GM21528 (cell line): ENCODE measurements around the gene SLX9.

ENCODE experiments used
- ATAC-seq: cut with Tn5 transposase; IDR thresholded peaks from one replicate; pipeline ENCODE4 v1.9.1; 2021; ENCODE audit warnings: mild to moderate bottlenecking, moderate library complexity; ENCODE audit not compliant: unreplicated experiment, low FRiP score

The SLX9 gene

GRCh38 chr21:44998621-44999427 is 59.0 kb downstream of the SLX9 start:
- no peak for ATAC-seq

- ATAC-seq, result no peak
These were observed 59.7 kb downstream of the SLX9 start for GRCh38 chr21:44999428-44999971.

GRCh38 chr21:44999972-45000636 is 60.3 kb downstream of the SLX9 start:
- no peak for ATAC-seq

- ATAC-seq, result no peak
These were observed 60.9 kb downstream of the SLX9 start for GRCh38 chr21:45000637-45001133.

- ATAC-seq, result no peak
These were observed 61.6 kb downstream of the SLX9 start for GRCh38 chr21:45001134-45002095.

GRCh38 chr21:45002381-45003204 is 62.8 kb downstream of the SLX9 start:
- ATAC-seq, result no peak

GRCh38 chr21:45003331-45004058 is 63.7 kb downstream of the SLX9 start:
- ATAC-seq, result no peak

- no peak for ATAC-seq
These were observed 64.2 kb downstream of the SLX9 start for GRCh38 chr21:45004059-45004422.

GRCh38 chr21:45004481-45005247 is 64.8 kb downstream of the SLX9 start:
- no peak for ATAC-seq

- ATAC-seq, result no peak
These were observed 66.8 kb downstream of the SLX9 start for GRCh38 chr21:45006536-45007095.

GRCh38 chr21:45009616-45010015 is 69.8 kb downstream of the SLX9 start:
- ATAC-seq, result no peak

GRCh38 chr21:45010096-45010495 is 70.3 kb downstream of the SLX9 start:
- no peak for ATAC-seq

GRCh38 chr21:45010860-45011259 is 71.0 kb downstream of the SLX9 start:
- no peak for ATAC-seq

GRCh38 chr21:45011426-45011825 is 71.6 kb downstream of the SLX9 start:
- no peak for ATAC-seq

GRCh38 chr21:45011911-45012661 is 72.3 kb downstream of the SLX9 start:
- no peak for ATAC-seq

- ATAC-seq, result no peak
These were observed 72.9 kb downstream of the SLX9 start for GRCh38 chr21:45012662-45013259.
